Measurements from ENCODE around the gene OBI1.

Gene OBI1

DNA sequence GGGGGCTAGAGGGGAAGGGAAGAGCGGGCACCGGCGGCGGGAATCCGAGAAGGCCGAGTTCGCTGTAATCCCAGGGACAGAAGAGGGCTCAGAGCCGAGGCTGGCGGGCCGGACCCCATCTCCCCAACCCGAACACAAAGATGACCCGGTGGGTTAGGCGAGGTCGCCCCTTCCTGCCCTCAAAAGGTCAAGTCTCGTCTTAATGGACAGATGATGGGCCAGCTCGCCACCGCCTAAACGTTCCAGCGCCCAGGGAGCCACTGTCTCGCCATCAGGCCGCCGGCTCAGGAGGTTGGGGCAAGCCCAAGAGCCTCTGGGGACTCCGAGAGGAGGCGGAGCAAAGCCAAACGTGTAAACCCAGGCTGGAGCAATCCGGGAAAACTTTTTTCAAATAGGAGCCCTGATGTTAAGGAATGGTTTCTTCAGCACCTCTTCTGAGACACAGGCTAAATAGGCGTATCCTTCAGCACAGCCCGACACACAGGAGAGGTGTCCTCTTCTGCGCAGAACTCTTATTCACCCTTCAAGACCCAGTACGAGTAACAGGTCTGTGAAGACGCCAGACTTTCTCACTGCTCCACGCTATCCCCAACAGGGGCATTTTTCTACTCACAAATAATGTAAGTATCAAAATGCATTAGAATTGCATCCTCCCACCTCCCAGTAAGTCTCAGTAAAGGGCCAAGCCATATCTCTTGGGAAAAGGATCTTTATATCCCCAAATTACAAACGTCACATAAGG is 49.3 kb downstream of the OBI1 start:
- ChIA-PET POLR2A (no interaction called here), CTCF (interaction anchor here (0.9 kb wide), 1 partner anchor 9 kb away, joined by 3 read pairs; no protein-coding TSS in a partner anchor)
- WGBS (ENCODE audit: insufficient coverage): 14% methylated on average over 30 of the region's 33 CpGs
- Histone ChIP-seq H3K4me1 (ENCODE audit: control extremely low read depth in 1 of 4, control insufficient read depth in 4 of 4, insufficient read depth in 4 of 4, low read length in 3 of 4) (peaks cover 0 to 31% (median 21%) of the 10 kb centered on the region in 4 experiments), H3K27me3 (replicated peaks in 2 of 5; ENCODE audit: control insufficient read depth in 4 of 5, insufficient read depth in 5 of 5, low read length in 4 of 5) (peaks cover 11 to 83% (median 50%) of the 10 kb centered on the region in 5 experiments), H3K9me3 (ENCODE audit: control extremely low read depth in 1 of 5, control insufficient read depth in 4 of 5, insufficient read depth in 2 of 5, low read depth in 1 of 5, low read length in 4 of 5) (no peaks in the 10 kb centered on the region), H3K4me3 (ENCODE audit: control insufficient read depth in 1 of 7, extremely low read depth in 1 of 7, insufficient read depth in 4 of 7, low read depth in 2 of 7, low read length in 6 of 7) (peak overlapping the region in 4 of 7 experiments; percentile 44 to 67 (median 54)), H3K36me3 (ENCODE audit: control insufficient read depth in 4 of 4, insufficient read depth in 4 of 4, low read length in 3 of 4) (peaks cover 0 to 4% (median 0%) of the 10 kb centered on the region in 4 experiments), H3K27ac (ENCODE audit: insufficient read depth in 1 of 2, low read depth in 1 of 2, low read length in 2 of 2, poor library complexity in 1 of 2, severe bottlenecking in 2 of 2) (no peak overlapping the region)
- peak in 1 of 3 donors; percentile 30 for DNase-seq

DNA sequence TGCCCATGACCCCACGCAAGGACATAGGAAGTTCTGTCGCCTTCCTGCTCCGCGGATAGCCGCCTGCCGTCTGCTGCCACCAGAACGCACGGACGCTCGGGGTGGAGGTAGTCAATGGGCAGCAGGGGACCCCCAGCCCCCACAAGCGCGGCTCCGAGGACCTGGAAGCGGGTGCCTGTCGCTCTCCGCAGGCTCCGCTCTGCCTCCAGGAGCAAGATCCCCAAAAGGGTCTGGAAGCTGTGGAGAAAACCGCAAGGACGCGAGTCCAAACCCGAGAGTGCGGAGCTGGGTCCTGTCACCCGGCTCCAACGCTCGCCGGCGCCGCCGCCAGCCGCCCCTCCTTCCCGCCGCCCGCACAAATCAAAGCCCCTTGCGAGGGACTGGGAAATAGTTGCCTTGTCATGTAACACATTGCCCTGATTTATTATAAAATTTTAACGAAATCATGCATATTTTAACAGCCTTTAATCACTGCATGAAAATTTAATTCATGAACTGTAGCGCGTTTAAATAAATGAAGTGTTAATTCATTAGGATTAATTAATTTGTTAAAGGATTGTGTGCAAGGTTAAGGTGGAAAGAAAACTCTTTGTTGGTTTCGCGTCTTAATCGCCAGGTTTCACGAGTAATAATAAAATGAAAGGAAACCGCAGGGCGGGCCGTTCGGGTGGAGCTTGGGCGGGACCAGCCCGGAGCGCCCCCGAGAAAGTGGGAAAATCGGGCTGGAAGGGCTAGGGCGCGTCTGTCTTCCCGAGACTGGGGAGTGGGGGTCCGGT is 50.1 kb downstream of the OBI1 start:
- Histone ChIP-seq H3K27ac (ENCODE audit: insufficient read depth in 1 of 2, low read depth in 1 of 2, low read length in 2 of 2, poor library complexity in 1 of 2, severe bottlenecking in 2 of 2) (no peak overlapping the region), H3K9me3 (ENCODE audit: control extremely low read depth in 1 of 5, control insufficient read depth in 4 of 5, insufficient read depth in 2 of 5, low read depth in 1 of 5, low read length in 4 of 5) (no peaks in the 10 kb centered on the region), H3K27me3 (replicated peaks in 2 of 5; ENCODE audit: control insufficient read depth in 4 of 5, insufficient read depth in 5 of 5, low read length in 4 of 5) (peaks cover 14 to 90% (median 57%) of the 10 kb centered on the region in 5 experiments), H3K36me3 (ENCODE audit: control insufficient read depth in 4 of 4, insufficient read depth in 4 of 4, low read length in 3 of 4) (no peaks in the 10 kb centered on the region), H3K4me1 (ENCODE audit: control extremely low read depth in 1 of 4, control insufficient read depth in 4 of 4, insufficient read depth in 4 of 4, low read length in 3 of 4) (peaks cover 0 to 32% (median 22%) of the 10 kb centered on the region in 4 experiments), H3K4me3 (ENCODE audit: control insufficient read depth in 1 of 7, extremely low read depth in 1 of 7, insufficient read depth in 4 of 7, low read depth in 2 of 7, low read length in 6 of 7) (peak overlapping the region in 5 of 7 experiments; percentile 25 to 67 (median 53))
- POLR2A ChIA-PET: no interaction called here
- CTCF ChIA-PET: interaction anchor here (0.9 kb wide), 1 partner anchor 9 kb away, joined by 3 read pairs; no protein-coding TSS in a partner anchor
- WGBS (ENCODE audit: insufficient coverage): 3% methylated on average over 50 of the region's 54 CpGs
- DNase-seq: peak in 2 of 3 donors; percentile 28 to 32

DNA sequence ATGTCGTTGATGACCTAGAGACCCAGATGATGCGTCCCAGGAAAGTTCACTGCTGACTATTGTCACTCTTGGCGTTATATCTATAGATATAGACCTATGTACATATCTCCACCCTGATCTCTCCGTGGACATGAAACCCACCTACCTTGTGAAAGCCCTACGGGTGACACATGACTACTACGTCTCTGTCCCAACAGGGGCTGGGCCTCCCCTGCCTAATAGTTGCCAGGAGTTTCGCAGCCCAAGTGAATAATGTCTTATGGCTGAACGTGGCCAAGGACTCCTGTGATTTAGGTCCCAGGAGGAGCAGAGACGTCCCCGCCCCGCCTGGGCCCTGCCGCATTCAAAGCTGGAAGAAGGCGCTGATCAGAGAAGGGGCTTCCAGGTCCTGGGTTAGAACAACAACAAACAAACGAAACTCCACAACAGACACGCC is 50.7 kb downstream of the OBI1 start:
- H3K9me3 ChIP-seq (ENCODE audit: control extremely low read depth in 1 of 5, control insufficient read depth in 4 of 5, insufficient read depth in 2 of 5, low read depth in 1 of 5, low read length in 4 of 5): no peaks in the 10 kb centered on the region
- CTCF ChIA-PET: interaction anchor here (0.9 kb wide), 1 partner anchor 19 kb away, joined by 3 read pairs; no protein-coding TSS in a partner anchor
- H3K36me3 ChIP-seq (ENCODE audit: control insufficient read depth in 4 of 4, insufficient read depth in 4 of 4, low read length in 3 of 4): no peaks in the 10 kb centered on the region
- peak overlapping the region in 3 of 7 experiments; percentile 19 to 44 (median 29) for H3K4me3 ChIP-seq (ENCODE audit: control insufficient read depth in 1 of 7, extremely low read depth in 1 of 7, insufficient read depth in 4 of 7, low read depth in 2 of 7, low read length in 6 of 7)
- 8% methylated on average over 14 of the region's 15 CpGs for WGBS (ENCODE audit: insufficient coverage)
- DNase-seq: peak in 1 of 3 donors; percentile 19
- peaks cover 0 to 38% (median 28%) of the 10 kb centered on the region in 4 experiments for H3K4me1 ChIP-seq (ENCODE audit: control extremely low read depth in 1 of 4, control insufficient read depth in 4 of 4, insufficient read depth in 4 of 4, low read length in 3 of 4)
- no peak overlapping the region for H3K27ac ChIP-seq (ENCODE audit: insufficient read depth in 1 of 2, low read depth in 1 of 2, low read length in 2 of 2, poor library complexity in 1 of 2, severe bottlenecking in 2 of 2)
- POLR2A ChIA-PET: interaction anchor here (0.6 kb wide), 1 partner anchor 280 kb away, joined by 3 read pairs; no protein-coding TSS in a partner anchor
- H3K27me3 ChIP-seq (replicated peaks in 2 of 5; ENCODE audit: control insufficient read depth in 4 of 5, insufficient read depth in 5 of 5, low read length in 4 of 5): peaks cover 17 to 94% (median 61%) of the 10 kb centered on the region in 5 experiments

DNA sequence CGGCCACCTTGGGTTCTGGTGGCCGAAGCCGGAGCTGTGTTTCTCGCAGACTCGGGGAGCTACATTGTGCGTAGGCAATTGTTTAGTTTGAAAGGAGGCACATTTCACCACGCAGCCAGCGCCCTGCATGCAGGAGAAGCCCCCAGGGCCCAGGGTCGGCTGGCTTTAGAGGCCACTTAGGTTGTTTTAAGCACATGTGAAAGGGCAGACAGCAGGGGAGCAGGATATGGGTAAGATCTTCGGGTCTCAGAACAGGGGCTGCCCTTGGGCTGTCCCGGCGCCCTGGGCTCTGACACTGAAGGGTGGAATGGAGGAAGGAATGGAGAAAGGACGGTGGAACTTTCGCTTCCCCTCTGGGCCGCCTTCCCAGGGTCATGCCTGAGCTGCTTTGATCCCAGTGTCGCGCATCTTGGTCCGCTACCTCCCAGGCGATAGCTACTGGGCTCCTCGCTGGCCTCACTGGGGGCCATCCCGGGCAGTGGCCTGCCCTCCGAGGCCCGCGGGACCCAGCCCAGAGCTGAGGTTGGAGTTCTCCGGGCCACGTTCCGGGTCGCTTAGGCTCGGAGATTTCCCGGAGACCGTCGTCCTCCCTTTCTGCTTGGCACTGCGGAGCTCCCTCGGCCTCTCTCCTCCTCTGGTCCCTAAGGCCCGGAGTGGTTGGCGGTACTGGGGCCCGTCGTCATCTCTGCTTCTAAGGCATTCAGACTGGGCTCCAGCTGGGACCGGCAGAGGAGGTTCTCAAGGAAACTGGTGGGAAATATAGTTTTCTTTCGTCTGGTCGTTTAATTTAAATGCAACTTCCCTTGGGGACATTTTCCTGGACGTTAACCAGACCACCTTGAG is 51.3 kb downstream of the OBI1 start:
- WGBS (ENCODE audit: insufficient coverage): 6% methylated on average over 27 of the region's 42 CpGs
- peaks cover 0 to 44% (median 35%) of the 10 kb centered on the region in 4 experiments for H3K4me1 ChIP-seq (ENCODE audit: control extremely low read depth in 1 of 4, control insufficient read depth in 4 of 4, insufficient read depth in 4 of 4, low read length in 3 of 4)

DNA sequence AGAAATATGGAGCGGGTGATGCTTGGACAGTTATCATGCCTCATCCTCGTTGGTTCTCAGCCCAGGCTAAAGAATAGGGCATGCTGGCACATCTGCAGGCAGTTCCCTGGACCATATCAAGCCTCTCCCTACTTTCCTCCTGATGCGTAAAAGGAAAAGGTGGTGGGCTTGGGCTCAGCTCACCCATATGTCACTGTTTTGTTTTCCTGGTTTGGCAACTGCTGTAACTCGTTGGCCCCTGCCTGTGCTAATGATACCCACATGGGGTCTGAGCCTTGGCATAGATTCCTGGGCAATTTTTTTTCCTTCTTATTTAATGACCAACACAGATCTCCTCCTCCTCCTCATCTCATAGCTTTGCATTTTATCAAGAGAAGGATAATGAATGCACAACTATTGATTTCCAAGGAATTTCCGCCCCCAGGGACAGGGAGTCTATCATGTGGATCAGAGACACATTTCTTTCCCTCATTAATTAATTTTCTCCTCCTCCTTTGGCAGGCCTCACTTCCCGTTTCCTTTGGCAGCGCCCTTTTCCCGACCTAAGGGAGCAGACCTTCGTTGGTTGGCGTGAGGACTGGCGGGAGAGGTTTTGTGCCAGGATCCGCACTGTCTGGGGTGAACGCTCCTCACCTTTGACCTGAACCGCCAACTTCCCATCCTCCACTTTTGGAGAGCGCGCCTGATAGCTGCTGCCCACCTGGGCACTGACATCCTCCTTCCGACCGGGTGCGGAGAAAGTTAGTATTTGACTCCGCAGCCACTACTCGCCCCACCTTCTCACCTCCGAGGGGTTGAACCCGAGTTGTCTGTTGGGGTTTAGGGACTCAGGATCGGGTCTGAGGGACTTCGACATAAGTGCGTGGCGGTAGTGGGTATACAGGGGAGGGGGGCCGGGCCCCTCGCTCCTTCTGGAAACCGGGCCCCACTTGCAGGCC is 52.2 kb downstream of the OBI1 start:
- CTCF ChIA-PET: interaction anchor here (1.0 kb wide), 1 partner anchor 10 kb away, joined by 3 read pairs; no protein-coding TSS in a partner anchor

More for the DNA sequence above, 51.3 kb downstream of the OBI1 start:
- no peaks in the 10 kb centered on the region for H3K9me3 ChIP-seq (ENCODE audit: control extremely low read depth in 1 of 5, control insufficient read depth in 4 of 5, insufficient read depth in 2 of 5, low read depth in 1 of 5, low read length in 4 of 5)
- no peak overlapping the region for H3K27ac ChIP-seq (ENCODE audit: insufficient read depth in 1 of 2, low read depth in 1 of 2, low read length in 2 of 2, poor library complexity in 1 of 2, severe bottlenecking in 2 of 2)
- CTCF ChIA-PET: interaction anchor here (0.9 kb wide), 1 partner anchor 18 kb away, joined by 3 read pairs; no protein-coding TSS in a partner anchor
- H3K4me3 ChIP-seq (ENCODE audit: control insufficient read depth in 1 of 7, extremely low read depth in 1 of 7, insufficient read depth in 4 of 7, low read depth in 2 of 7, low read length in 6 of 7): no peak overlapping the region
- no peaks in the 10 kb centered on the region for H3K36me3 ChIP-seq (ENCODE audit: control insufficient read depth in 4 of 4, insufficient read depth in 4 of 4, low read length in 3 of 4)
- POLR2A ChIA-PET: interaction anchor here (0.6 kb wide), 1 partner anchor 280 kb away, joined by 3 read pairs; no protein-coding TSS in a partner anchor
- peak in 2 of 3 donors; percentile 9 to 27 for DNase-seq
- H3K27me3 ChIP-seq (replicated peaks in 2 of 5; ENCODE audit: control insufficient read depth in 4 of 5, insufficient read depth in 5 of 5, low read length in 4 of 5): peaks cover 17 to 99% (median 64%) of the 10 kb centered on the region in 5 experiments

More for the DNA sequence above, 52.2 kb downstream of the OBI1 start:
- 14% methylated on average over 15 of the region's 30 CpGs for WGBS (ENCODE audit: insufficient coverage)
- peak in 1 of 3 donors; percentile 21 for DNase-seq
- Histone ChIP-seq H3K4me3 (ENCODE audit: control insufficient read depth in 1 of 7, extremely low read depth in 1 of 7, insufficient read depth in 4 of 7, low read depth in 2 of 7, low read length in 6 of 7) (no peak overlapping the region), H3K4me1 (ENCODE audit: control extremely low read depth in 1 of 4, control insufficient read depth in 4 of 4, insufficient read depth in 4 of 4, low read length in 3 of 4) (peaks cover 0 to 49% (median 39%) of the 10 kb centered on the region in 4 experiments), H3K36me3 (ENCODE audit: control insufficient read depth in 4 of 4, insufficient read depth in 4 of 4, low read length in 3 of 4) (no peaks in the 10 kb centered on the region), H3K27me3 (replicated peaks in 2 of 5; ENCODE audit: control insufficient read depth in 4 of 5, insufficient read depth in 5 of 5, low read length in 4 of 5) (peaks cover 17 to 97% (median 67%) of the 10 kb centered on the region in 5 experiments), H3K27ac (ENCODE audit: insufficient read depth in 1 of 2, low read depth in 1 of 2, low read length in 2 of 2, poor library complexity in 1 of 2, severe bottlenecking in 2 of 2) (no peak overlapping the region), H3K9me3 (ENCODE audit: control extremely low read depth in 1 of 5, control insufficient read depth in 4 of 5, insufficient read depth in 2 of 5, low read depth in 1 of 5, low read length in 4 of 5) (no peaks in the 10 kb centered on the region)
- POLR2A ChIA-PET: no interaction called here
